ENCODE measurements around the gene LTBP4. TPM values are rescaled to one million over a fixed set of nuclear protein-coding genes. Genes with fewer than 3 reads are reported as not detected.
A peak's percentile ranks its signal among the peaks of the same experiment; 100 is the strongest.

LTBP4 gene
- total RNA-seq, 5 donors from 2014 or later (not counting 1 experiment from before 2014, with no cell fraction given) = 90.9 to 215 (median 160) TPM

GRCh38 chr19:40571831-40572495 lies 29.2 kb upstream of the LTBP4 start:
- Histone ChIP-seq H3K27ac (ENCODE audit: low read length) (no peak overlapping the region), H3K9me3 (no peaks in the 10 kb centered on the region), H3K27me3 (replicated peaks in 1 of 2; ENCODE audit: control insufficient read depth in 2 of 2, extremely low read depth in 1 of 2, insufficient read depth in 2 of 2, low read length in 1 of 2) (peaks cover 4 to 24% of the 10 kb centered on the region in 2 experiments), H3K4me3 (ENCODE audit: control insufficient read depth in 1 of 2, extremely low read depth in 1 of 2, low read length in 1 of 2) (no peak overlapping the region), H3K4me1 (ENCODE audit: control insufficient read depth in 1 of 2, extremely low read depth in 1 of 2, insufficient read depth in 2 of 2, low read length in 2 of 2) (peaks cover 0 to 37% of the 10 kb centered on the region in 2 experiments), H3K36me3 (ENCODE audit: control insufficient read depth in 2 of 2, extremely low read depth in 1 of 2, insufficient read depth in 1 of 2, low read length in 1 of 2) (no peaks in the 10 kb centered on the region)
- ChIA-PET CTCF (interaction anchor here in 1 of 2 donors (1.7 to 2.0 kb wide), 3 partner anchors 31 to 206 kb away, joined by 11 to 28 read pairs (median 20); partner anchors contain the start of gene RAB4B), POLR2A (no interaction called here)
- DNase-seq (no peak), ATAC-seq (replicated peaks in 1 of 4) (no peak)
- peaks cover 0 to 12% of the 10 kb centered on the region in 2 donors for H3K27me3 Mint-ChIP-seq
- no peaks in the 10 kb centered on the region for H3K9me3 Mint-ChIP-seq
- H3K4me1 Mint-ChIP-seq = peaks cover 15 to 23% (median 18%) of the 10 kb centered on the region in 3 donors
- H3K27ac Mint-ChIP-seq = peak overlapping the region in 1 of 2 donors; percentile 61
- 87% methylated on average over 10 of the region's 10 CpGs for WGBS (ENCODE audit: insufficient coverage)
- no peak overlapping the region for H3K4me3 Mint-ChIP-seq
- H3K36me3 Mint-ChIP-seq = no peaks in the 10 kb centered on the region

DNA sequence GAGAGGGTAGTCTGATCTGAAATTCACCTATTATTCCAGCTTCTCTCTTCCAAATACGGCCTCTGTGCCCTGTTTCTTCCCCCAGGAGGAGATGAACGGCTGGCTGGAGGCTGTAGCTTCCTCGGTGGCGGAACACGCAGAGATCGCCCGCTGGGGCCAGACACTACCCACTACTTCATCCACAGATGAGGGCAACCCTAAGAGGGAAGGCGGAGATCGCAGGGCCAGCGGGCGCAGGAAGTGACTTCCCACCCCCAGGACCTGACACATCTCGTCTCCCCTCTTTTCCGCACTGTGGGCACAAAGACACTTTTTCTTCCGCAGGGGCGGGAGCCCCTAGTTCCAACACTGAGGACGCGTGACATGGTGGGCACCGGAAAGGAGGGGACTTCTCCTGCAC lies 25.8 kb upstream of the LTBP4 start:
- Mint-ChIP-seq H3K27me3 (no peaks in the 10 kb centered on the region), H3K4me3 (peak overlapping the region; percentile 61 to 82 (median 71)), H3K27ac (peak overlapping the region; percentile 34 to 87), H3K4me1 (peaks cover 26 to 28% (median 27%) of the 10 kb centered on the region in 3 donors), H3K9me3 (no peaks in the 10 kb centered on the region), H3K36me3 (peaks cover 7% of the 10 kb centered on the region)
- H3K27me3 ChIP-seq (replicated peaks in 1 of 2; ENCODE audit: control insufficient read depth in 2 of 2, extremely low read depth in 1 of 2, insufficient read depth in 2 of 2, low read length in 1 of 2) = no peaks in the 10 kb centered on the region
- ChIA-PET POLR2A (no interaction called here), CTCF (no interaction called here)
- peaks cover 2 to 10% of the 10 kb centered on the region in 2 donors for H3K36me3 ChIP-seq (ENCODE audit: control insufficient read depth in 2 of 2, extremely low read depth in 1 of 2, insufficient read depth in 1 of 2, low read length in 1 of 2)
- no peak overlapping the region for H3K4me3 ChIP-seq (ENCODE audit: control insufficient read depth in 1 of 2, extremely low read depth in 1 of 2, low read length in 1 of 2)
- H3K27ac ChIP-seq (ENCODE audit: low read length) = no peak overlapping the region
- ATAC-seq (replicated peaks in 1 of 4) = no peak
- H3K9me3 ChIP-seq = no peaks in the 10 kb centered on the region
- 86% methylated on average over 10 of the region's 18 CpGs for WGBS (ENCODE audit: insufficient coverage)
- no peak for DNase-seq
- peaks cover 0 to 33% of the 10 kb centered on the region in 2 experiments for H3K4me1 ChIP-seq (ENCODE audit: control insufficient read depth in 1 of 2, extremely low read depth in 1 of 2, insufficient read depth in 2 of 2, low read length in 2 of 2)

- Histone ChIP-seq H3K27me3 (replicated peaks in 1 of 2; ENCODE audit: control insufficient read depth in 2 of 2, extremely low read depth in 1 of 2, insufficient read depth in 2 of 2, low read length in 1 of 2) (no peaks in the 10 kb centered on the region), H3K27ac (ENCODE audit: low read length) (peak overlapping the region; percentile 16), H3K9me3 (no peaks in the 10 kb centered on the region), H3K36me3 (ENCODE audit: control insufficient read depth in 2 of 2, extremely low read depth in 1 of 2, insufficient read depth in 1 of 2, low read length in 1 of 2) (peaks cover 2 to 18% of the 10 kb centered on the region in 2 donors), H3K4me1 (ENCODE audit: control insufficient read depth in 1 of 2, extremely low read depth in 1 of 2, insufficient read depth in 2 of 2, low read length in 2 of 2) (peaks cover 0 to 26% of the 10 kb centered on the region in 2 experiments), H3K4me3 (ENCODE audit: control insufficient read depth in 1 of 2, extremely low read depth in 1 of 2, low read length in 1 of 2) (peak overlapping the region; percentile 77 to 80)
- Mint-ChIP-seq H3K4me3 (peak overlapping the region; percentile 81 to 85 (median 82)), H3K4me1 (peaks cover 20 to 24% (median 23%) of the 10 kb centered on the region in 3 donors), H3K36me3 (peaks cover 14% of the 10 kb centered on the region), H3K27ac (peak overlapping the region; percentile 86 to 87), H3K27me3 (no peaks in the 10 kb centered on the region), H3K9me3 (no peaks in the 10 kb centered on the region)
- WGBS (ENCODE audit: insufficient coverage) = 0% methylated on average over 1 of the region's 22 CpGs
- peak; percentile 30 to 49 (median 36) for ATAC-seq (replicated peaks in 1 of 4)
- peak in 7 of 35 experiments; percentile 7 to 50 (median 28) for DNase-seq
- ChIA-PET POLR2A (no interaction called here), CTCF (no interaction called here)
Observed at GRCh38 chr19:40576151-40576584, 25.0 kb upstream of the LTBP4 start.

DNA sequence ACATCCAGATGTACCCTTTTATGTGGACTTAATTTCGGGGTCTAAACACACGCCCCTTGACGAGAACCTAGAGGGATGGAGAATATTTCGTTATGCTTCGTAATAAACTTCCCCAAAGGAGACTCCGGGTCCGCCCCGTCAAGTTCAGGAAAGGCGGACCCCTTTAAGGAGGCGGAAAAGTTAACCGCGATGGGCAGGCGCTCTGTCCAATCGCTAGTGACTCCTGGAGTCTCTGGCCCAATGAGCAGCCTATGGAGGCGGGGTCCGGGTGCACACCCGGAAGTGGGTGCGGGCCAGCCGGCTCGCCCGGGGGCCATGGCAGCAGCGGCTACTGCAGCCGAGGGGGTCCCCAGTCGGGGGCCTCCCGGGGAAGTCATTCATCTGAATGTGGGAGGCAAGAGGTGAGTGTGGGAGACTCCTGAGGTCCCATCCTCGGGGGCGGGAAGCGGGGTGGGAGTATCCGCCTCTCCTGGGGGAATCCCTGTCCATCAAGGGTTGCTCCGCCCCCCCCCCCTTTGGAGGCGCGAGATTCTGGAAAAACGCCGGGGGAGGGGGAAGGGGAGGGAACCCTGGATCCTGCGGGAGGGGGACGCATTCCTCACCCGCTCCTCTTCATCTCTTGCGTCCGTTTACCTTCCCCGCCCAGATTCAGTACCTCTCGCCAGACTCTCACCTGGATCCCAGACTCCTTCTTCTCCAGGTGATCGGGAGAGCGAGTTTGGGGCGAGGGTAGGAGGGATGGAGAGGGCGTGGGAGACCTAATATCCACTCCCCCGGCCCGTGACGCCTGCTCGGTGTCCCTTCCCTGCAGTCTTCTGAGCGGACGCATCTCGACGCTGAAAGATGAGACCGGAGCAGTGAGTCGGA lies 24.4 kb upstream of the LTBP4 start, which contains the start of gene SHKBP1:
TSS of gene SHKBP1 (plus strand) at position 289 of the 867 bp plus-strand sequence. CDS start at position 316, 27 bp downstream.
- Histone ChIP-seq H3K4me3 (ENCODE audit: control insufficient read depth in 1 of 2, extremely low read depth in 1 of 2, low read length in 1 of 2) (peak within 1 kb of the TSS; percentile 77 to 80), H3K4me1 (ENCODE audit: control insufficient read depth in 1 of 2, extremely low read depth in 1 of 2, insufficient read depth in 2 of 2, low read length in 2 of 2) (peaks cover 0 to 26% of the 10 kb centered on the region in 2 experiments)
- ATAC-seq (replicated peaks in 1 of 4) = peak; percentile 99 to 100 (median 99)

DNA sequence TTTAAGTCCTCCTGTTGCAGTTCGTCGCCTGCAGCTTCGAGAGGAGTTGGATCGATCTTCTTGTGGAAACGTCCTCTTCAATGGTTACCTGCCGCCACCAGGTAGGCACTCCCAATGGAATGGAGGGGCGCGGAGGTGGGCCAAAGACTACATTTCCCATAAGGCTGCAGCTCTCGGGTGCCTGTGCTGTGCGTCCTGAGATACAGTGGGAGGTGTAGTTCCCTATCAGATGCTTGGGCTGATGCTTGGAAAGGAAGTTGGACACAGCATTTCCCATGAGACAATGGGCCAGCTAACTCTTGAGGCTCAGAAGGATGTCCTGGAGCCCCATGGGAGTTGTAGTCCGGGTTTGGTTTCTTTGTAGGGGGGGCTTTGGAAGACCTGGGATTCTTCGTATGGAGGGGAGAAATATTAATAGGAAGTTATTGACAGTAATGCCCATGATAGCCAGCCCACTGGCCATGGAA lies 22.7 kb upstream of the LTBP4 start:
- Histone ChIP-seq H3K4me1 (ENCODE audit: control insufficient read depth in 1 of 2, extremely low read depth in 1 of 2, insufficient read depth in 2 of 2, low read length in 2 of 2) (peaks cover 0 to 26% of the 10 kb centered on the region in 2 experiments), H3K27ac (ENCODE audit: low read length) (no peak overlapping the region), H3K36me3 (ENCODE audit: control insufficient read depth in 2 of 2, extremely low read depth in 1 of 2, insufficient read depth in 1 of 2, low read length in 1 of 2) (peaks cover 8 to 40% of the 10 kb centered on the region in 2 donors), H3K9me3 (no peaks in the 10 kb centered on the region), H3K27me3 (replicated peaks in 1 of 2; ENCODE audit: control insufficient read depth in 2 of 2, extremely low read depth in 1 of 2, insufficient read depth in 2 of 2, low read length in 1 of 2) (no peaks in the 10 kb centered on the region), H3K4me3 (ENCODE audit: control insufficient read depth in 1 of 2, extremely low read depth in 1 of 2, low read length in 1 of 2) (no peak overlapping the region)
- no peak for ATAC-seq (replicated peaks in 1 of 4)
- Mint-ChIP-seq H3K36me3 (peaks cover 25% of the 10 kb centered on the region), H3K27ac (peak overlapping the region in 1 of 2 donors; percentile 39), H3K27me3 (no peaks in the 10 kb centered on the region), H3K4me1 (peaks cover 20 to 24% (median 23%) of the 10 kb centered on the region in 3 donors), H3K4me3 (peak overlapping the region; percentile 81 to 85 (median 82)), H3K9me3 (no peaks in the 10 kb centered on the region)
- POLR2A ChIA-PET = interaction anchor here in 1 of 2 donors (0.6 kb wide), 1 partner anchor 25 kb away, joined by 3 read pairs; no protein-coding TSS in a partner anchor
- 92% methylated on average over 12 of the region's 12 CpGs for WGBS (ENCODE audit: insufficient coverage)
- peak in 2 of 35 experiments; percentile 15 to 26 for DNase-seq
- CTCF ChIA-PET = interaction anchor here in 1 of 2 donors (0.9 kb wide), 1 partner anchor 25 kb away, joined by 3 read pairs; no protein-coding TSS in a partner anchor

More for the DNA sequence above, 24.4 kb upstream of the LTBP4 start, which contains the start of gene SHKBP1:
- Mint-ChIP-seq H3K36me3 (peaks cover 20% of the 10 kb centered on the region), H3K9me3 (no peaks in the 10 kb centered on the region), H3K4me1 (peaks cover 20 to 24% (median 23%) of the 10 kb centered on the region in 3 donors), H3K4me3 (peak within 1 kb of the TSS; percentile 81 to 85 (median 82)), H3K27me3 (no peaks in the 10 kb centered on the region), H3K27ac (peak within 1 kb of the TSS; percentile 86 to 87)
- Histone ChIP-seq H3K9me3 (no peaks in the 10 kb centered on the region), H3K36me3 (ENCODE audit: control insufficient read depth in 2 of 2, extremely low read depth in 1 of 2, insufficient read depth in 1 of 2, low read length in 1 of 2) (peaks cover 2 to 24% of the 10 kb centered on the region in 2 donors), H3K27me3 (replicated peaks in 1 of 2; ENCODE audit: control insufficient read depth in 2 of 2, extremely low read depth in 1 of 2, insufficient read depth in 2 of 2, low read length in 1 of 2) (no peaks in the 10 kb centered on the region), H3K27ac (ENCODE audit: low read length) (peak within 1 kb of the TSS; percentile 48)
- WGBS (ENCODE audit: insufficient coverage) = 0% methylated on average over 21 of the region's 55 CpGs
- ChIA-PET POLR2A (no interaction called here), CTCF (no interaction called here)
- DNase-seq = peak; percentile 81 to 96 (median 91)

- Mint-ChIP-seq H3K9me3 (no peaks in the 10 kb centered on the region), H3K36me3 (peaks cover 41% of the 10 kb centered on the region), H3K4me1 (peaks cover 20 to 23% (median 21%) of the 10 kb centered on the region in 3 donors), H3K27me3 (no peaks in the 10 kb centered on the region), H3K27ac (no peak overlapping the region), H3K4me3 (no peak overlapping the region)
- POLR2A ChIA-PET = no interaction called here
- H3K4me1 ChIP-seq (ENCODE audit: control insufficient read depth in 1 of 2, extremely low read depth in 1 of 2, insufficient read depth in 2 of 2, low read length in 2 of 2) = peaks cover 0 to 24% of the 10 kb centered on the region in 2 experiments
- no peak overlapping the region for H3K4me3 ChIP-seq (ENCODE audit: control insufficient read depth in 1 of 2, extremely low read depth in 1 of 2, low read length in 1 of 2)
- no peaks in the 10 kb centered on the region for H3K9me3 ChIP-seq
- ATAC-seq (replicated peaks in 1 of 4) (no peak), DNase-seq (no peak)
- CTCF ChIA-PET = no interaction called here
- H3K27me3 ChIP-seq (replicated peaks in 1 of 2; ENCODE audit: control insufficient read depth in 2 of 2, extremely low read depth in 1 of 2, insufficient read depth in 2 of 2, low read length in 1 of 2) = no peaks in the 10 kb centered on the region
- WGBS (ENCODE audit: insufficient coverage) = 93% methylated on average over 8 of the region's 13 CpGs
- no peak overlapping the region for H3K27ac ChIP-seq (ENCODE audit: low read length)
- peaks cover 8 to 54% of the 10 kb centered on the region in 2 donors for H3K36me3 ChIP-seq (ENCODE audit: control insufficient read depth in 2 of 2, extremely low read depth in 1 of 2, insufficient read depth in 1 of 2, low read length in 1 of 2)
Observed at GRCh38 chr19:40580619-40581018, 20.6 kb upstream of the LTBP4 start.
